Progenitor cell of endocrine pancreas (in vitro differentiated cells): Measurements from ENCODE around the gene CCDC110. TPM values are rescaled to one million over a fixed set of nuclear protein-coding genes. Genes with fewer than 3 reads are reported as not detected.

Experiments
- DNase-seq: peaks from one replicate; pipeline ENCODE4 v3.0.0; 2021; ENCODE audit warnings: low spot score; ENCODE audit not compliant: unreplicated experiment
- H3K27ac Mint-ChIP-seq: 2 replicates; pipeline ENCODE4 v1.8.0; 2021; ENCODE audit warnings: mild to moderate bottlenecking, moderate library complexity, mixed read lengths
- H3K27me3 Mint-ChIP-seq: 2 replicates; pipeline ENCODE4 v1.8.0; 2021; ENCODE audit warnings: mixed read lengths
- H3K36me3 Mint-ChIP-seq: 2 replicates; pipeline ENCODE4 v1.8.0; 2022; ENCODE audit warnings: mixed read lengths; ENCODE audit not compliant: insufficient read depth
- H3K4me1 Mint-ChIP-seq: 2 replicates; pipeline ENCODE4 v1.8.0; 2021; ENCODE audit warnings: low read depth, mixed read lengths
- H3K4me3 Mint-ChIP-seq: 2 replicates; pipeline ENCODE4 v1.8.0; 2021; ENCODE audit warnings: low read depth, mild to moderate bottlenecking, moderate library complexity, mixed read lengths
- H3K9me3 Mint-ChIP-seq: 2 replicates; pipeline ENCODE4 v1.8.0; 2021; ENCODE audit warnings: low read depth, mixed read lengths
- CTCF ChIP-seq: fragments of 200-600 bp; sonication (generic); IDR thresholded peaks from one replicate; pipeline ENCODE4 v1.5.0; 2021; ENCODE audit warnings: antibody characterized with exemption, mild to moderate bottlenecking; ENCODE audit not compliant: unreplicated experiment
- total RNA-seq: library from RNA; stranded (reverse); gene quantifications from 2 replicates; pipeline ENCODE4 v1.2.1, GENCODE V29; 2021

Gene CCDC110
- total RNA-seq, 1 donor from 2014 or later, result 3.1 TPM

GRCh38 chr4:185472103-185472542, 590 bp upstream of the CCDC110 start:
- no peak for DNase-seq
- Mint-ChIP-seq H3K4me1 (peaks cover 12% of the 10 kb centered on the region), H3K4me3 (peak overlapping the region; percentile 69), H3K9me3 (peaks cover 3% of the 10 kb centered on the region), H3K27me3 (peaks cover 45% of the 10 kb centered on the region), H3K36me3 (no peaks in the 10 kb centered on the region), H3K27ac (no peak overlapping the region)
- no peak for TF ChIP-seq CTCF

GRCh38 chr4:185470501-185471195, 885 bp downstream of the CCDC110 start:
- H3K4me1 Mint-ChIP-seq, result peaks cover 12% of the 10 kb centered on the region
- peaks cover 53% of the 10 kb centered on the region for H3K27me3 Mint-ChIP-seq
- TF ChIP-seq CTCF, result no peak
- peak overlapping the region; percentile 83 for H3K4me3 Mint-ChIP-seq
- H3K9me3 Mint-ChIP-seq, result peaks cover 3% of the 10 kb centered on the region
- no peaks in the 10 kb centered on the region for H3K36me3 Mint-ChIP-seq
- peak overlapping the region; percentile 94 for H3K27ac Mint-ChIP-seq
- DNase-seq, result peak; percentile 34

GRCh38 chr4:185469580-185470154, 1.9 kb downstream of the CCDC110 start:
- Mint-ChIP-seq H3K36me3 (no peaks in the 10 kb centered on the region), H3K9me3 (peaks cover 3% of the 10 kb centered on the region), H3K4me3 (no peak overlapping the region), H3K27me3 (peaks cover 62% of the 10 kb centered on the region), H3K27ac (no peak overlapping the region), H3K4me1 (peaks cover 12% of the 10 kb centered on the region)
- no peak for DNase-seq
- TF ChIP-seq CTCF, result no peak

GRCh38 chr4:185468999-185469398, 2.5 kb downstream of the CCDC110 start:
- no peak for DNase-seq
- no peak overlapping the region for H3K4me3 Mint-ChIP-seq
- H3K9me3 Mint-ChIP-seq, result peaks cover 3% of the 10 kb centered on the region
- no peaks in the 10 kb centered on the region for H3K36me3 Mint-ChIP-seq
- no peak overlapping the region for H3K27ac Mint-ChIP-seq
- peaks cover 62% of the 10 kb centered on the region for H3K27me3 Mint-ChIP-seq
- peaks cover 12% of the 10 kb centered on the region for H3K4me1 Mint-ChIP-seq
- TF ChIP-seq CTCF, result no peak

- Mint-ChIP-seq H3K4me1 (peaks cover 13% of the 10 kb centered on the region), H3K36me3 (no peaks in the 10 kb centered on the region), H3K27ac (no peak overlapping the region), H3K4me3 (no peak overlapping the region), H3K27me3 (peaks cover 56% of the 10 kb centered on the region), H3K9me3 (peaks cover 3% of the 10 kb centered on the region)
- no peak for TF ChIP-seq CTCF
- no peak for DNase-seq
These were observed 3.5 kb downstream of the CCDC110 start for GRCh38 chr4:185467991-185468390.
